ENCODE measurements around the gene GPR137. TPM values are rescaled to one million over a fixed set of nuclear protein-coding genes. Genes with fewer than 3 reads are reported as not detected.

The GPR137 gene
- total and polyA plus RNA-seq, 2 experiments from 2014 or later, result 35.7 to 37.6 TPM

GRCh38 chr11:64253043-64253442 lies 32.6 kb upstream of the GPR137 start:
- Histone ChIP-seq H3K27me3 (replicated peaks; ENCODE audit: insufficient read depth) (no peaks in the 10 kb centered on the region), H2AFZ (no peak overlapping the region), H3K4me1 (ENCODE audit: insufficient read depth) (peaks cover 11% of the 10 kb centered on the region; the same call in 1 of the 2 replicates), H3K9me3 (ENCODE audit: low read depth) (no peaks in the 10 kb centered on the region), H3K4me2 (ENCODE audit: unreplicated experiment) (peak overlapping the region; percentile 99), H4K20me1 (ENCODE audit: insufficient read depth) (no peaks in the 10 kb centered on the region), H3K36me3 (ENCODE audit: low read depth) (no peaks in the 10 kb centered on the region; the same call in 1 of the 2 replicates), H3F3A (ENCODE audit: insufficient read depth) (peaks cover 2% of the 10 kb centered on the region; the same call in 1 of the 2 replicates), H3K9me2 (ENCODE audit: insufficient read depth) (no peaks in the 10 kb centered on the region), H3K4me3 (peak overlapping the region; percentile 91; the same call in 1 of the 2 replicates), H3K79me2 (ENCODE audit: insufficient read depth) (peaks cover 29% of the 10 kb centered on the region), H3K9ac (peak overlapping the region; percentile 87; the same call in 1 of the 2 replicates), H3K27ac (no peak overlapping the region)
- DNase-seq, result no peak
- in situ Hi-C loops (cut with MboI), result no loop called here
- no peak for TF ChIP-seq EZH2phosphoT487 (IDR thresholded peaks at IDR 0.05; ENCODE audit: insufficient read depth, low read depth)
- TF ChIP-seq EZH2 (IDR thresholded peaks at IDR 0.05; ENCODE audit: insufficient read depth, poor library complexity, severe bottlenecking), result no peak
- 70 to 71% methylated on average over 8 of the region's 8 CpGs for WGBS, 2 experiments (ENCODE audit: low coverage in 1 of 2, low lambda C conversion rate in 2 of 2, missing lambda C conversion rate in 2 of 2)

- H3K4me3 ChIP-seq, result no peak overlapping the region
- in situ Hi-C loops (cut with MboI), result no loop called here
- H3K4me2 ChIP-seq (ENCODE audit: unreplicated experiment), result no peak overlapping the region
- no peak overlapping the region for H2AFZ ChIP-seq
- H3K9me2 ChIP-seq (ENCODE audit: insufficient read depth), result no peaks in the 10 kb centered on the region
- H3K27me3 ChIP-seq (replicated peaks; ENCODE audit: insufficient read depth), result no peaks in the 10 kb centered on the region
- 32 to 42% methylated on average over 5 of the region's 5 CpGs for WGBS, 2 experiments (ENCODE audit: low coverage in 1 of 2, low lambda C conversion rate in 2 of 2, missing lambda C conversion rate in 2 of 2)
- peak; percentile 46 for DNase-seq
- no peak overlapping the region for H3K27ac ChIP-seq
- no peak overlapping the region for H3K9ac ChIP-seq
- no peaks in the 10 kb centered on the region for H4K20me1 ChIP-seq (ENCODE audit: insufficient read depth)
- TF ChIP-seq EZH2phosphoT487 (IDR thresholded peaks at IDR 0.05; ENCODE audit: insufficient read depth, low read depth) (no peak), EZH2 (IDR thresholded peaks at IDR 0.05; ENCODE audit: insufficient read depth, poor library complexity, severe bottlenecking) (no peak)
- peaks cover 29% of the 10 kb centered on the region for H3K79me2 ChIP-seq (ENCODE audit: insufficient read depth)
- no peaks in the 10 kb centered on the region; the same call in 1 of the 2 replicates for H3K36me3 ChIP-seq (ENCODE audit: low read depth)
- H3K4me1 ChIP-seq (ENCODE audit: insufficient read depth), result peaks cover 11% of the 10 kb centered on the region; the same call in 1 of the 2 replicates
- H3K9me3 ChIP-seq (ENCODE audit: low read depth), result no peaks in the 10 kb centered on the region
- H3F3A ChIP-seq (ENCODE audit: insufficient read depth), result no peaks in the 10 kb centered on the region
Observed at GRCh38 chr11:64253481-64253880, 32.2 kb upstream of the GPR137 start.

- Histone ChIP-seq H2AFZ (no peak overlapping the region), H3K9me2 (ENCODE audit: insufficient read depth) (no peaks in the 10 kb centered on the region), H4K20me1 (ENCODE audit: insufficient read depth) (no peaks in the 10 kb centered on the region), H3K36me3 (ENCODE audit: low read depth) (no peaks in the 10 kb centered on the region; the same call in 1 of the 2 replicates), H3K27me3 (replicated peaks; ENCODE audit: insufficient read depth) (no peaks in the 10 kb centered on the region), H3K79me2 (ENCODE audit: insufficient read depth) (peaks cover 29% of the 10 kb centered on the region), H3F3A (ENCODE audit: insufficient read depth) (no peaks in the 10 kb centered on the region), H3K9me3 (ENCODE audit: low read depth) (no peaks in the 10 kb centered on the region), H3K4me3 (no peak overlapping the region), H3K4me2 (ENCODE audit: unreplicated experiment) (no peak overlapping the region), H3K27ac (no peak overlapping the region), H3K9ac (no peak overlapping the region), H3K4me1 (ENCODE audit: insufficient read depth) (peaks cover 11% of the 10 kb centered on the region; the same call in 1 of the 2 replicates)
- TF ChIP-seq EZH2phosphoT487 (IDR thresholded peaks at IDR 0.05; ENCODE audit: insufficient read depth, low read depth) (no peak), EZH2 (IDR thresholded peaks at IDR 0.05; ENCODE audit: insufficient read depth, poor library complexity, severe bottlenecking) (no peak)
- WGBS, 2 experiments (ENCODE audit: low coverage in 1 of 2, low lambda C conversion rate in 2 of 2, missing lambda C conversion rate in 2 of 2), result 94 to 95% methylated on average over 6 to 7 of the region's 7 CpGs
- in situ Hi-C loops (cut with MboI), result no loop called here
- no peak for DNase-seq
Observed at GRCh38 chr11:64254326-64254725, 31.3 kb upstream of the GPR137 start.

- no peak overlapping the region for H3K27ac ChIP-seq
- H3K4me2 ChIP-seq (ENCODE audit: unreplicated experiment), result no peak overlapping the region
- H3F3A ChIP-seq (ENCODE audit: insufficient read depth), result no peaks in the 10 kb centered on the region
- no peaks in the 10 kb centered on the region for H4K20me1 ChIP-seq (ENCODE audit: insufficient read depth)
- no peaks in the 10 kb centered on the region for H3K27me3 ChIP-seq (replicated peaks; ENCODE audit: insufficient read depth)
- H2AFZ ChIP-seq, result no peak overlapping the region
- H3K9ac ChIP-seq, result no peak overlapping the region
- H3K9me2 ChIP-seq (ENCODE audit: insufficient read depth), result no peaks in the 10 kb centered on the region
- DNase-seq, result no peak
- peaks cover 11% of the 10 kb centered on the region; the same call in 1 of the 2 replicates for H3K4me1 ChIP-seq (ENCODE audit: insufficient read depth)
- peaks cover 29% of the 10 kb centered on the region for H3K79me2 ChIP-seq (ENCODE audit: insufficient read depth)
- H3K4me3 ChIP-seq, result no peak overlapping the region
- 88 to 91% methylated on average over 32 to 33 of the region's 35 CpGs for WGBS, 2 experiments (ENCODE audit: low coverage in 1 of 2, low lambda C conversion rate in 2 of 2, missing lambda C conversion rate in 2 of 2)
- H3K36me3 ChIP-seq (ENCODE audit: low read depth), result no peaks in the 10 kb centered on the region; the same call in 1 of the 2 replicates
- no peaks in the 10 kb centered on the region for H3K9me3 ChIP-seq (ENCODE audit: low read depth)
- TF ChIP-seq EZH2 (IDR thresholded peaks at IDR 0.05; ENCODE audit: insufficient read depth, poor library complexity, severe bottlenecking) (no peak), EZH2phosphoT487 (IDR thresholded peaks at IDR 0.05; ENCODE audit: insufficient read depth, low read depth) (no peak)
- in situ Hi-C loops (cut with MboI), result no loop called here
Observed at GRCh38 chr11:64255135-64256128, 30.2 kb upstream of the GPR137 start.

Data from GM23248 (cell line).